HG03280 (cell line): Measurements from ENCODE around the gene CPLX3.

Experiments used
- ATAC-seq: cut with Tn5 transposase; IDR thresholded peaks from one replicate; pipeline ENCODE4 v1.9.1; 2021; ENCODE audit warnings: mild to moderate bottlenecking, moderate library complexity; ENCODE audit not compliant: unreplicated experiment

The CPLX3 gene

DNA sequence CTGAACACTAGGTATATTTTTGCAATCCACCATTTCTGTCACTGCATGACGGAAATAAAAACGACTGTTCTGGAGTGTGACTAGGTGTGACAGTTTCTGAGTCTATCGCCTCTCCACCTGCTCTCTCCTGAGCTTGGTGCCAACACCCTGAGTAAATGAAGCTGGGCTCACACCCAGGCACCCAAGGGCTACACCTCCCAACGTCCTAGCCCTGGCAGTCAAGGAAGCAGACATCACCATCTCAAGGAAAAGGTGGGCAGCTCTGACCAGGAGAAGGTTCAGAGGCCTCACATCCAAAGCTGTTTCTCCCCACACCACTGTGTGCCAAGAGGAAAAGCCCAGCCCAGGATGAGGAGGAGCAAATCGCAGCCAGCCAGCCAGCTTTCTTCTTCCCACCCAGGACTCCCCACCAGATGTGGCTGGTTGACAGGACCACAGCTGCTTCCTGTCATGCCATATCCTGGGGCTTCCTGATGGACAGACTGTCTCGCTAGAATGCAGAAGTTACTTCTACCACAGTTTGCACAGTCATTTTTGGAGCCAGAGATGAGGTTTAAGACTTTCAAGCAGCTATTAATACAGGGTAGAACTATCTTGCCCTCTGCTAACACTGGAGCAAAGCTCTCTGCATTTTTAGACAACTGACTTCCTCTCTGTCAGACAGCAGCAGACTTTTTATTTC, 43.4 kb downstream of the CPLX3 start:
- peak; percentile 37 for ATAC-seq

DNA sequence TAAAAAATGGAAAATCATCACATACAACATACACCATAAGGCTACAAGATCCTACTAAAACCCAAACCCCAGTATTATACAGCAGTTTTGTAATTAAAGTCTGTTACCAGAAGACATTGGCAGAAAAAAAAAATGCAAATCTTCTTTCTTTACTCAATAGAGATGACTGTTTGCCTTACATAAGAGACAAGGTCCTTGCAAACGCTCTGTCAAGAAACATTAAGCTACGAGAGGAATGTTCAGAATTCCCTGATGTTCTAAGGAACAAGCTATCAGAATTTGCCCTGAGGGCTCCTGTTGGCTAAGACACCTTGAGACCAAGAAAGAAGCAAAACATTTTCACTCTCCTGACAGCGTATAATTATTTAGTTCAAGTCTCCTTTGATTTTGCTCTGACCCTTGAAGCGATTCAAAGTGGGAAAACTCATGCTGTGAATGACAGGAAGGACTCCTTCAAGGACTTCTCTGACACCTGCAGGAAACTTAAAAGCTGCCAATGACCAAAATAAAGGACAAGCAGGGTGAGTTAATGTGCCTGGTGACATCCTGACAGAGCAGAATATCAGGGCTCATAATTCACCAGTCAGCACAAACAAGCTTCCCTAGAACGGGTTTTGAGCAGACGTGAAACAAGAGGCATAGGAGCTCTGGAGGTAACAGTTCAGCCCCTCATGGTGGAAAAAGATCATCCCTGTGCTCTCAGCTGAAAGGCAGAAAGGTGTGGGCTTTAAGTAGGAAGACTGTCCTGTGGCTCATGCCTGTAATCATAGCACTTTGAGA, 44.2 kb downstream of the CPLX3 start:
- no peak for ATAC-seq

DNA sequence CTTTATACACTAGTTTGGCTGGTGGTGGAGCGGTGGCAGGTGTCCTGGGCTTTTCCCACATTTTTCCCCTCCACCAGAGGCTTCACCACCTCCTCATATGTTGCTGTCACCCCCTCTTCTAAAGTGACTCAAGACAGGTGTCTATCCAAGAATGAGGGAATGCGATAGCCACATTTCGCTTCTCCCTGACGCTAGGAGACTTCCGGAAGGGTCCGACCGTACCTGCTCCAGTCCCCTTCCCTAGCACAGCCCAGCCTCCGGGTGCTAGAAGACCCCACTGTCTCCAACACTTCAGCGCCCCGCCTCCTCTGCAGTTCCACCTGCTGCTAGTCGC, 46.2 kb downstream of the CPLX3 start:
- ATAC-seq, result no peak

DNA sequence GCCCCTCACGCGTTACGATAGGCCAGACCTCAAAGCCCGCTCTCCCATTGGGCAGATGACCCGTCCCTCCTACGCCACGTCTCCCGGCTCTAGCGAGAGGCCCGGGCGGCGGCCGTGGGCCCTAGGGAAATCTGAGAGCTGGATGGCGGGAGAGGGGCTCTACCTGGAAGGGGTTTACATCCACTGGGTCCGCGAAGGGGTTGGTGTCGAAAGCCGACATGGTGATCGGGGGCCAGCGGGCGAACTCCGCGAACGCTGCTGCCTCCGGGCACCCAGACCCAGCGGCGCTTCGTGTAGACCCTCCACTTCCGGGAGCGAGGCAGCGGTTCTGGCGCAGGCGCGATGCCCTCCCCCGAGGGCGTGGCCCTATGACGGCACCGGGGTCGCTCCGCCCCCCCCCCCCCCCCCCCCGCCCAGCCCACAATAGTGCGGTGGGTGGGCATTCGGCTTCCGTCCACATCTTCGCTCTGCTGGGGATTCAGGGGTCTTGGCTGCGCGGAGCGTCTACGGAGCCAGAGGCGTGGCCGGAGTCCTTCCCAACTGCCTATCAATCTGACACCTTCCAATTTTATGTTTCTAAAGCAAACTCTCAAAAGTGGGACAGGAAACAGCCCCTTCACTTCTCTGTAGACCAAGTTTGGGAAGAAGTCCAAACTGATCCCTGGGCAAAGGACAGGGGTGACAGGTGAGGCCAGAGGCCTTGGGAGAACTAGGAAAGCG, 46.8 kb downstream of the CPLX3 start, which contains the start of gene SCAMP2:
Gene SCAMP2, minus strand, starts transcription at position 330 of the 720 bp plus-strand sequence. Its CDS starts 110 bp downstream, at position 220.
- peak; percentile 84 for ATAC-seq

GRCh38 chr15:74873756-74874424, 47.5 kb downstream of the CPLX3 start:
- no peak for ATAC-seq

DNA sequence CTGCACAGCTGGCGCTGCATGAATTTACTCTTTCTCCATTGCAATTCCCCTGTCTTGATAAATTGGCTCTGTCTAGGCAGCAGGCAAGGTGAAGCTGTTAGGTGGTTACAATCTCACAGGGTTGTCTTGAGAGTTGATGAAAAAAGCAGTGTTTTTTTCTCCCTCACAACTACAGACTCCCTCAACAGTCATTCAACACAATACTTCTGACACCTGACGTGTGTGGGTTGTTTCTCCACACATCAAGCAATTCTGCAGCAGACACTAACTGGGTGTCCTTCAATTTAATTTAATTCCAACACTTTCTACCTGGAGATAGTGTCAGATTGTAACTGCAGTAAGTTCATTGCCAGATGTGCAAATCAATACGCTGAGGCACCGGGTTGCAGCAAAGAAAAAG, 51.8 kb downstream of the CPLX3 start:
- ATAC-seq, result no peak
